ENCODE measurements around the gene RHAG.
A peak's percentile ranks its signal among the peaks of the same experiment; 100 is the strongest.

The RHAG gene

GRCh38 chr6:49564552-49564951 lies 72.1 kb downstream of the RHAG start:
- no peak for DNase-seq (ENCODE audit: low read depth in 2 of 2)

DNA sequence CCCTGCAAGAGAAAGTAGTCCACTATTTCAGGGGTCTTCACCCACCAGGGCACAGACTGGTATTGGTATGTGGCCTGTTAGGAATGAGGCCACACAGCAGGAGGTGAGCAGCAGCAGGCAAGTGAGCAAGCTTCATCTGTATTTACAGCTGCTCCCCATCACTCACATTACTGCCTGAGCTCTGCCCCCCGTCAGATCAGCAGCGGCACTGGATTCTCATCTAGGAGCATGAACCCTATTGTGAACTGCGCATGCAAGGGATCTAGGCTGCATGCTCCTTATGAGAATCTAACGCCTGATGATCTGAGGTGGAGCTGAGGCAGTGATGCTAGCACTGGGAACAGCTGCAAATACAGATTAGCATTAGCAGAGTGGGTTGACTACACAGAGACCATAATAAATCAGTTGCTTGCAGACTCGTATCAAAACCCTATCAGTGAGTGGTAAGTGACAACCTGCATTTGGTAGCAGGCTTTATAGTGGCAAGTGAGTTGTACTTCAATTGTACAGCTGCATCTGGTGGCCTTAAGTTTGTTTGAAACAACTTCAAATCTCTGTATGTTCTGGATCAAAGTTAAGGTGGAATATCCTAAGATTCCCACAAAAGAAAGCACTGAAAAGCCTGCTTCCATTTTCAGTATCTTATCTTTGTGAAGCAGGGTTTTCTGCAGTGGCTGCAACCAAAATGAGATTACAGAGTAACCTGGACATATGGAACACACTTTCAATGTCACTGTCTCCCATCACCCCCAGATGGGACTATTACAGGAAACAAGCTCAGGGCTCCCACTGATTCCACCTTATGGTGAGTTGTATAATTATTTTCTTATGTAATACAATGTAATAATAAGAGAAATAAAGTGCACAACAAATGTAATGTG lies 73.4 kb downstream of the RHAG start:
- DNase-seq (ENCODE audit: low read depth in 2 of 2), result no peak

DNA sequence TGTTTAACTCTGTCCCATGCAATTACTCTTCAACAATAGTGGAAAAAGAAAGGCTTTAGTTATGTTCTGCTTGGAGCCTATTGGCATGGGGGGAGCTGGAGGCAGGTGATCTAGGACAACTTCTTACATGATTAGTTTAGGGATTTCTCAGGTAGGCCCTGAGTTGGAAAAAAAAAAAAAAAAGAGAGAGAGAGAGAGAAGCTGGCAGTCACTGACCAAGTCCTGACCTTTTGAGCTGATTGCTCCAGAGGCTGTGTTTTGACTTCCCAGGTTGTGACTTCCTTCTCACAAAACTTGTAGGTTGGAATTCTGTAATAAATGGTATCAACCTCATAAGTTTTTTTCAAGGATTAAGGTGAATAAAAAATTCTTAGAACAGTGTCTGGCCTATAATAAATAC lies 78.4 kb downstream of the RHAG start:
- DNase-seq (ENCODE audit: low read depth in 2 of 2), result no peak

DNA sequence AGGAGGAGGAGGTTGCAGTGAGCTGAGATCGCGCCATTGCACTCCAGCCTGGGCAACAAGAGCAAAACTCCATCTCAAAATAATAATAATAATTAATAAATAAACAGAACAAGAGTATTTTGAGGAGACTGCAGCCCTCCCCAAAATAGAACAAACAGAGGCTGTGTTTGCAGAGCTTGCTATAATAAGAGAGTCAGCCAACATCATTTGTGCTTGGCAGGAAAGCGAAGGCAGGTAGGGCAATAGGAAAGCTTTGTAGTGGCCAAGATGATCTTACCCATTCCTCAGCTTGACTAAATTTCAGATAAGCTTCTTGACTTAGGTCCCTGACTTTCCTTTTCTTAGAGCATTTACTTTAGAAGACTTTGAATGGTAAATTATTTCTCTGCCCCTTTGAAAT lies 79.5 kb downstream of the RHAG start:
- no peak for DNase-seq (ENCODE audit: low read depth in 2 of 2)

- DNase-seq (ENCODE audit: low read depth in 2 of 2), result peak in 1 of 2 experiments; percentile 9
Observed at GRCh38 chr6:49556429-49556837, 80.2 kb downstream of the RHAG start.

DNA sequence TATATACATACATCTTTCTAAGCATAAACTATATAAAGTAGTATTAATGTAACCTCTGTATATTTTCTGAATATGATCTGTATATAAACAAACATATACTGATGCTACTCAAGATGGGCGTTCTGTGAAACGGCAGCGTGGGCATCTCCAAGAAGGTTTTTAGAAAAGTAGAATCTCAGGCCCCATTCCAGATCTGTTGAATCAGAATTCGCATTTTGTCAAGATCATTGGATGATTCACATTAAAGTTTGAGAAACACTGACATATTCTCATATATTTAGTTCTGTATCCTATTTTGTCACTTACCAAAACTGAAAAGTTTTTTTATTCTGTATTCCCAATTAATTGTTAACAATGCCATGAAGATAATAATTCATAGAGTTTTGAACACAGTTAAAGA lies 80.7 kb downstream of the RHAG start:
- DNase-seq (ENCODE audit: low read depth in 2 of 2), result no peak
